Testis (tissue), 2 donors: ENCODE results near the gene PHRF1.

Source experiments
- POLR2A ChIP-seq: fragments of 450-650 bp; IDR thresholded peaks from one replicate; pipeline ENCODE4 v1.6.1; 2017; ENCODE audit warnings: antibody characterized with exemption, mild to moderate bottlenecking, moderate library complexity
- TF ChIP-seq, protein P1 (sequence below), 3 experiments: fragments of 450-650 bp in 2 of 3; fragments of 200-600 bp in 1 of 3; sonication (generic) in 1 of 3; IDR thresholded peaks; one replicate each; pipeline ENCODE4 v1.5.1; 2016 to 2019; ENCODE audit warnings: antibody characterized with exemption in 3 of 3, mild to moderate bottlenecking in 2 of 3, moderate library complexity in 1 of 3

- no peak for TF ChIP-seq POLR2A
- TF ChIP-seq, protein P1, sequence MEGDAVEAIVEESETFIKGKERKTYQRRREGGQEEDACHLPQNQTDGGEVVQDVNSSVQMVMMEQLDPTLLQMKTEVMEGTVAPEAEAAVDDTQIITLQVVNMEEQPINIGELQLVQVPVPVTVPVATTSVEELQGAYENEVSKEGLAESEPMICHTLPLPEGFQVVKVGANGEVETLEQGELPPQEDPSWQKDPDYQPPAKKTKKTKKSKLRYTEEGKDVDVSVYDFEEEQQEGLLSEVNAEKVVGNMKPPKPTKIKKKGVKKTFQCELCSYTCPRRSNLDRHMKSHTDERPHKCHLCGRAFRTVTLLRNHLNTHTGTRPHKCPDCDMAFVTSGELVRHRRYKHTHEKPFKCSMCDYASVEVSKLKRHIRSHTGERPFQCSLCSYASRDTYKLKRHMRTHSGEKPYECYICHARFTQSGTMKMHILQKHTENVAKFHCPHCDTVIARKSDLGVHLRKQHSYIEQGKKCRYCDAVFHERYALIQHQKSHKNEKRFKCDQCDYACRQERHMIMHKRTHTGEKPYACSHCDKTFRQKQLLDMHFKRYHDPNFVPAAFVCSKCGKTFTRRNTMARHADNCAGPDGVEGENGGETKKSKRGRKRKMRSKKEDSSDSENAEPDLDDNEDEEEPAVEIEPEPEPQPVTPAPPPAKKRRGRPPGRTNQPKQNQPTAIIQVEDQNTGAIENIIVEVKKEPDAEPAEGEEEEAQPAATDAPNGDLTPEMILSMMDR (IDR thresholded peaks at IDR 0.05) = no peak
These were observed 14.7 kb downstream of the PHRF1 start for GRCh38 chr11:590997-591396.
